Raji (cell line): ENCODE results near the gene ABHD14A.

ENCODE experiments used
- POLR2A ChIP-seq: IDR thresholded peaks from 2 replicates; pipeline ENCODE4 v1.6.1; 2011; ENCODE audit warnings: low read depth, low read length, control low read depth; ENCODE audit not compliant: insufficient read depth

Gene ABHD14A

GRCh38 chr3:51974277-51974962 lies 444 bp upstream of the ABHD14A start:
- TF ChIP-seq POLR2A, result no peak

GRCh38 chr3:51975852-51976549 lies 1.1 kb downstream of the ABHD14A start:
- TF ChIP-seq POLR2A, result no peak

DNA sequence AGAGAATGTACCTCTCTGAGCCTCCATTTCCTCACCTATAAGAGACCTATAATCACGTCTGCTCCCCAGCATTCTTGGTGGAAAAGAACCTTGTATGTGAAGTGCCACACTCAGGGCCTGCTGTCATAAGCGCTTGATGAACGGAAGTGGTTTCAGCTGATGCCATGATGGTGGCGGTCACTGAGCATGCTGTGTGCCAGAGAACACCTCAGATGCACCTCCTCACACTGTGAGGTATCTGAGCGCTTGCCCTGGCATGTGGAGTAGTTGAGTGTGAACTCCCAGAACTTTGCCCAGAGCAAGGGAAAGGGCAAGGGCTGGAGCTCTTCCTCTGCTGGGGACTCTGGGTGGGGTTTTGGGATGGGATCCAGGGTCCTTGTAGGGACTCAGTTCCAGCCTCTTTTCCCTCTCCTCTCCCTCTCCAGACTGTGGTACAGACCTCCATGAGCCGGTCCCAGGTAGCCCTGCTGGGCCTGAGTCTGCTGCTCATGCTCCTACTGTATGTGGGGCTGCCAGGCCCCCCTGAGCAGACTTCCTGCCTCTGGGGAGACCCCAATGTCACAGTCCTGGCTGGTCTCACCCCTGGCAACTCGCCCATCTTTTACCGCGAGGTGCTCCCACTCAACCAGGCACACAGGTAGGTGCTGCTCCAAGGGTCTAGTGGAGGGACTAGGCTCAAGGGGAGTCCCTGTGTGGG lies 2.7 kb downstream of the ABHD14A start:
- no peak for TF ChIP-seq POLR2A

- TF ChIP-seq POLR2A, result no peak
These were observed 3.3 kb downstream of the ABHD14A start for GRCh38 chr3:51978143-51978502.

- no peak for TF ChIP-seq POLR2A
These were observed 5.4 kb downstream of the ABHD14A start for GRCh38 chr3:51980253-51980652.

DNA sequence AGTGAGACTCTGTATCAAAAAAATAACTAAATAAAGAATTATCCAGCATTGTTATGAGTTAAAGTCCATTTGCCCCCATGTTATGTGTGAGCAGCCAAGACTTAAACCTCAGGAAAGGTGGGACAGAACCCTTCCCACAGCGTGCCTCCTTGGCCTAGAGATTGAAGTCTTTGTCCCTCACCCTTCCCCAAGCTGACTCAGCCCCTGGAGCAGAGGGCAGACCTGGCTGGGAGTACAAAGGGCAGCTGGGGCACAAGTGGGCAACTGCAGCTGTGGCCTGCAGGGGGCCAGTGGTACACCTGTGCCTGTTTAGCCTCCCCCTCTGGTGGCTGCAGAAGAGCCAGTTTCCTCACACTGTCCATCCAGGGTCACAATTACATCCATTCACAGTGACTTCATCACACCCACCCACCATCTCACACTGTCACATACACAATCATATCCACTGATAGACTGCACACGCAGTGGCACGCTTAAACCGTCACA lies 7.5 kb downstream of the ABHD14A start:
- no peak; the same call in 1 of the 2 replicates for TF ChIP-seq POLR2A

DNA sequence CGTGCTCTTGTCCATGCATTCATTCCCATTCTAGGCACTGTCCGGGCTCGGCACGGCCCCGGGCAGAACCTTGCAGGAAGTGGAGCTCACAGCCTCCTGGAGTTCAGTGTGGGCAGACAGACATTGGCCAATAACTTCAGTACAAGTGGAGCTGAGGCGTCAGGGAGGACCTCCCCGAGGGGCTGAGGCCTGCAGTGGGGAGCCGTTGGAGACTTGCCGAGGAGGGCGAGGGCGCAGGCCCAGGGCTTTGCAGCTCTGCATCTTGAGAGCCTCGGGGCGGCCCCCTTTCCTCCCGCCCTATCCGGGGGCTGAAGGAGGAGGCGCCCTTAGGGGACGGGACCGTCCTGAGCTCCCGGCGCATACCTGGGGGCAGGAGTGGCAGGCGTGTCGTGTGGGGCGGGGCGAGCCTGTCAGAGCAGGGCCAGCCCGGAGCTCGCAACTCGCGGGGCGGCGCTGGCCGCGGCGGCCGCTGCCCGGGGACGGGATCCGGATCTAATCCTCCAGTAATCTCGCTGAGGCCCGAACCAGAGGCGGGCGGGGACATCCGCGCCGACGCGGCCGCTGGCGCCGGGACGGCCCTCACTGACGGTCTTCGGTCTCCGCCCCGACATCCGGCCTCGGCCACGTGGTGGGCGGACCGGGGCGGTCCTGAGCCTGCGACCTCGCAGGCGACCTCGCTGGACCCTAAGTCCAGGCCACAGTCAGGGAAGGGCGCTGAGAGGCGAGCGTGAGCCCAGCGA lies 8.1 kb downstream of the ABHD14A start, which contains the start of gene ACY1:
Gene ACY1 (plus strand): TSS at position 698 of the 740 bp plus-strand sequence. CDS start 530 bp downstream, outside the sequence.
- TF ChIP-seq POLR2A, result peak; percentile 74

DNA sequence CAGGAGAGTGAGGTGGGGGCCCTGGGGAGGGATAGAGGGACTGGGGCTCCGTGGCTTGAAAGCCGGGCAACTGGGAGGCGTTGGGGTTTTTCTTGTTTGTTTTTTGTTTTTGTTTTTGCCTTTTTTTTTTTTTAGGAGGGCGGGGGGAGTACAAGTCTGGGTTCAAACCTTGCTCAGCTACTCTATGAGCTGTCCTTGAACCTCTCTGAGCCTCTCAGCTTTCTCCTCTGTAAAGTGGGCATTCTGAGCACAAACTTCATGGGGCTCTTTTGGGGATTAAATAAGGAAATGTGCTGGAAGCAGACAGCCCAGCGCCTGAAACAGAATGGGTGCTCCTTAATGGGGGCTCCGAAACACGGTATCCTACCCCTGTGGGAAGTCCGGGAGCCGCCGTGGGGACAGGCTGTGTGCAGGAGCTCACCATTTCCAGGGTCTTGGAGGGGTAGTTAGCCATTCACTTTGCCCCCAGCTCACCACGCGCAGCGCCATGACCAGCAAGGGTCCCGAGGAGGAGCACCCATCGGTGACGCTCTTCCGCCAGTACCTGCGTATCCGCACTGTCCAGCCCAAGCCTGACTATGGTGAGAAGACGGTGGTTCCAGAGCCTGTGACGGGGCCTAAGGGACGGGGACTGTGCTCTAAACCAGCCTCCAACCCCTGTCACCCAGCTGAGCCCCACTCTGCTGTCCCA lies 8.9 kb downstream of the ABHD14A start:
- no peak for TF ChIP-seq POLR2A

- TF ChIP-seq POLR2A, result no peak
These were observed 9.4 kb downstream of the ABHD14A start for GRCh38 chr3:51984269-51984647.

- no peak for TF ChIP-seq POLR2A
These were observed 10.2 kb downstream of the ABHD14A start for GRCh38 chr3:51985063-51985462.

- 0 out of 2 replicates have a peak, but pooled peaks have one; percentile 7 for TF ChIP-seq POLR2A
These were observed 11.4 kb downstream of the ABHD14A start for GRCh38 chr3:51986010-51986947.

GRCh38 chr3:51987568-51987967 lies 12.7 kb downstream of the ABHD14A start:
- no peak for TF ChIP-seq POLR2A

GRCh38 chr3:51988286-51989146 lies 13.7 kb downstream of the ABHD14A start:
- no peak for TF ChIP-seq POLR2A
